Islet of Langerhans (tissue), 1 donor: ENCODE results near the gene ALB.

Experiments
- FAIRE-seq: peaks from one replicate; lab custom pipeline; 2011; peaks lifted over from hg19 to GRCh38; lab: Jason Lieb, UNC

Gene ALB

DNA sequence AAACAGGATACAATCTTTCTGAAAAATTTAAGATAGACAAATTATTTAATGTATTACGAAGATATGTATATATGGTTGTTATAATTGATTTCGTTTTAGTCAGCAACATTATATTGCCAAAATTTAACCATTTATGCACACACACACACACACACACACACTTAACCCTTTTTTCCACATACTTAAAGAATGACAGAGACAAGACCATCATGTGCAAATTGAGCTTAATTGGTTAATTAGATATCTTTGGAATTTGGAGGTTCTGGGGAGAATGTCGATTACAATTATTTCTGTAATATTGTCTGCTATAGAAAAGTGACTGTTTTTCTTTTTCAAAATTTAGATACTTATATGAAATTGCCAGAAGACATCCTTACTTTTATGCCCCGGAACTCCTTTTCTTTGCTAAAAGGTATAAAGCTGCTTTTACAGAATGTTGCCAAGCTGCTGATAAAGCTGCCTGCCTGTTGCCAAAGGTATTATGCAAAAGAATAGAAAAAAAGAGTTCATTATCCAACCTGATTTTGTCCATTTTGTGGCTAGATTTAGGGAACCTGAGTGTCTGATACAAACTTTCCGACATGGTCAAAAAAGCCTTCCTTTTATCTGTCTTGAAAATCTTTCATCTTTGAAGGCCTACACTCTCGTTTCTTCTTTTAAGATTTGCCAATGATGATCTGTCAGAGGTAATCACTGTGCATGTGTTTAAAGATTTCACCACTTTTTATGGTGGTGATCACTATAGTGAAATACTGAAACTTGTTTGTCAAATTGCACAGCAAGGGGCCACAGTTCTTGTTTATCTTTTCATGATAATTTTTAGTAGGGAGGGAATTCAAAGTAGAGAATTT is 5.2 kb downstream of the ALB start:
- no peak for FAIRE-seq

DNA sequence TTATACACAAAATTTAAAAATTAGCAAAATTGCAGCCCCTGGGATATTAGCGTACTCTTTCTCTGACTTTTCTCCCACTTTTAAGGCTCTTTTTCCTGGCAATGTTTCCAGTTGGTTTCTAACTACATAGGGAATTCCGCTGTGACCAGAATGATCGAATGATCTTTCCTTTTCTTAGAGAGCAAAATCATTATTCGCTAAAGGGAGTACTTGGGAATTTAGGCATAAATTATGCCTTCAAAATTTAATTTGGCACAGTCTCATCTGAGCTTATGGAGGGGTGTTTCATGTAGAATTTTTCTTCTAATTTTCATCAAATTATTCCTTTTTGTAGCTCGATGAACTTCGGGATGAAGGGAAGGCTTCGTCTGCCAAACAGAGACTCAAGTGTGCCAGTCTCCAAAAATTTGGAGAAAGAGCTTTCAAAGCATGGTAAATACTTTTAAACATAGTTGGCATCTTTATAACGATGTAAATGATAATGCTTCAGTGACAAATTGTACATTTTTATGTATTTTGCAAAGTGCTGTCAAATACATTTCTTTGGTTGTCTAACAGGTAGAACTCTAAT is 6.0 kb downstream of the ALB start:
- FAIRE-seq = no peak

DNA sequence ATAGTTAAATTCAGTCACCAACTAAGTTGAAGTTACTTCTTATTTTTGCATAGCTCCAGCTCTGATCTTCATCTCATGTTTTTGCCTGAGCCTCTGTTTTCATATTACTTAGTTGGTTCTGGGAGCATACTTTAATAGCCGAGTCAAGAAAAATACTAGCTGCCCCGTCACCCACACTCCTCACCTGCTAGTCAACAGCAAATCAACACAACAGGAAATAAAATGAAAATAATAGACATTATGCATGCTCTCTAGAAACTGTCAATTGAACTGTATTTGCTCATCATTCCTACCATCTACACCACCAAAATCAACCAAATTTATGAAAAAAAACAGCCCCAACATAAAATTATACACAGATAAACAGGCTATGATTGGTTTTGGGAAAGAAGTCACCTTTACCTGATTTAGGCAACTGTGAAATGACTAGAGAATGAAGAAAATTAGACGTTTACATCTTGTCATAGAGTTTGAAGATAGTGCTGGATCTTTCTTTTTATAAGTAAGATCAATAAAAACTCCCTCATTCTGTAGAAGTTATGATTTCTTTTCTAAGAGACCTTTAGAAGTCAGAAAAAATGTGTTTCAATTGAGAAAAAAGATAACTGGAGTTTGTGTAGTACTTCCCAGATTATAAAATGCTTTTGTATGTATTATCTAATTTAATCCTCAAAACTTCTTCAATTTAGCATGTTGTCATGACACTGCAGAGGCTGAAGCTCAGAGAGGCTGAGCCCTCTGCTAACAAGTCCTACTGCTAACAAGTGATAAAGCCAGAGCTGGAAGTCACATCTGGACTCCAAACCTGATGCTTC is 7.0 kb downstream of the ALB start:
- no peak for FAIRE-seq

DNA sequence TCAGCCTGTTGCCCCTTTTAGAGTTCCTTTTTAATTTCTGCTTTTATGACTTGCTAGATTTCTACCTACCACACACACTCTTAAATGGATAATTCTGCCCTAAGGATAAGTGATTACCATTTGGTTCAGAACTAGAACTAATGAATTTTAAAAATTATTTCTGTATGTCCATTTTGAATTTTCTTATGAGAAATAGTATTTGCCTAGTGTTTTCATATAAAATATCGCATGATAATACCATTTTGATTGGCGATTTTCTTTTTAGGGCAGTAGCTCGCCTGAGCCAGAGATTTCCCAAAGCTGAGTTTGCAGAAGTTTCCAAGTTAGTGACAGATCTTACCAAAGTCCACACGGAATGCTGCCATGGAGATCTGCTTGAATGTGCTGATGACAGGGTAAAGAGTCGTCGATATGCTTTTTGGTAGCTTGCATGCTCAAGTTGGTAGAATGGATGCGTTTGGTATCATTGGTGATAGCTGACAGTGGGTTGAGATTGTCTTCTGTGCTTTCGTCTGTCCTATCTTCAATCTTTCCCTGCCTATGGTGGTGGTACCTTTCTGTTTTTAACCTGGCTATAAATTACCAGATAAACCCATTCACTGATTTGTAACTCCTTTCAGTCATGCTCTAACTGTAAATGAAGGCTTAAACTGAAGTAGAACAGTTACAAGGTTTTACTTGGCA is 7.8 kb downstream of the ALB start:
- no peak for FAIRE-seq

DNA sequence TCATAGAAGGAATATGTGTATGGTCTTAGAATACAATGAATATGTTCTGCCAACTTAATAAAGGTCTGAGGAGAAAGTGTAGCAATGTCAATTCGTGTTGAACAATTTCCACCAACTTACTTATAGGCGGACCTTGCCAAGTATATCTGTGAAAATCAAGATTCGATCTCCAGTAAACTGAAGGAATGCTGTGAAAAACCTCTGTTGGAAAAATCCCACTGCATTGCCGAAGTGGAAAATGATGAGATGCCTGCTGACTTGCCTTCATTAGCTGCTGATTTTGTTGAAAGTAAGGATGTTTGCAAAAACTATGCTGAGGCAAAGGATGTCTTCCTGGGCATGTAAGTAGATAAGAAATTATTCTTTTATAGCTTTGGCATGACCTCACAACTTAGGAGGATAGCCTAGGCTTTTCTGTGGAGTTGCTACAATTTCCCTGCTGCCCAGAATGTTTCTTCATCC is 9.2 kb downstream of the ALB start:
- no peak for FAIRE-seq

DNA sequence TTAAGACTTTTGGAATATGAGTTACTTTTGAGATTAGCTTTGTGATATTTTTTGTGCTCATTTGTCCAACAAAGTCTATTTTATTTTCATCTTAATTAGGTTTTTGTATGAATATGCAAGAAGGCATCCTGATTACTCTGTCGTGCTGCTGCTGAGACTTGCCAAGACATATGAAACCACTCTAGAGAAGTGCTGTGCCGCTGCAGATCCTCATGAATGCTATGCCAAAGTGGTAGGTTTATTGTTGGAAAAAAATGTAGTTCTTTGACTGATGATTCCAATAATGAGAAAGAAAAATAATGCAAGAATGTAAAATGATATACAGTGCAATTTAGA is 10.8 kb downstream of the ALB start:
- no peak for FAIRE-seq

DNA sequence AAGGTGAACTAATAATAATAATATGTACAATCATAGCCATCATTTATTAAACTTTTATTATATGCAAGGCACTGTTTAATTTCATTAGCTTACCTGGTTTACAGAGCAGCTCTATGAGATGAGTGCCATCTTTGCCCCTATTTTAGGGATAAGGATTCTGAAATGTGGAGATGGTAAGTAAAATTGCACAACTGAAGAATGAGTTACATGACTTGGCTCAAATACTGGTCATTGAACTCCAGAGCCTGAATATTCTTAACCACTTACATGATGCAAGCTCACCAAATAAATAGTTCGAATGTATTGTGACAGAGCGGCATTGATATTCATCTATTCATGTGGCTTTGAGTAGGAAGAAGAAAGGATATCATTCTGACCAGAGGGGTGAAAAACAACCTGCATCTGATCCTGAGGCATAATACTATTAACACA is 11.7 kb downstream of the ALB start:
- FAIRE-seq = no peak

DNA sequence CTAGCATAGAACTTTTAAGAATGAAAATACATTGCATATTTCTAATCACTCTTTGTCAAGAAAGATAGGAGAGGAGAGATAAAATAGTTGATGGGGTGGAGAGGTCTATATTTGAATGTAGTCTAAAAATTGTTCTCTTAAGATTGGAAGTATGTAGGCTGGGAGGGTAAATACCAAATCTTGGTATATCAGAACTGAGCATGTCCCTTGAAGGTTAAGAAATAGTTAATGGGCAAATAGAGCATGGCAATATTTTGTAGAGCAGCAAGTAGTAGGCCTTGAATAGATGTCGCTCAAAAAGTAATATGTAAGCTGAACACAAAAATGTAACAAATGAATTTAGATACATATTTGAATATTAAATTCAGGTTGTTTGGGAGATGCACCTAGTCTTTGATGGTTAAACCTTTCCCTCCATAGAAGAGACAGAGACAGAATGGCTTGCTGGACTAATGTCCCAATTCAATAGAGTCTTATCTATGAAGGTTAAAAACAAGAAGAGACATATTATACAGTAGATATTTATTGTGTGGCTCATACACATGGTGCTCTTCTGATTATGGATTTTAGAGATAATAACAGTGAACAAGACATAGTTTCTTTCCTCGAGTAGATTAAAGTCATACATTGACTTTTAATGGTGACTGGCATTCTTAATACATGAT is 12.5 kb downstream of the ALB start:
- no peak for FAIRE-seq

DNA sequence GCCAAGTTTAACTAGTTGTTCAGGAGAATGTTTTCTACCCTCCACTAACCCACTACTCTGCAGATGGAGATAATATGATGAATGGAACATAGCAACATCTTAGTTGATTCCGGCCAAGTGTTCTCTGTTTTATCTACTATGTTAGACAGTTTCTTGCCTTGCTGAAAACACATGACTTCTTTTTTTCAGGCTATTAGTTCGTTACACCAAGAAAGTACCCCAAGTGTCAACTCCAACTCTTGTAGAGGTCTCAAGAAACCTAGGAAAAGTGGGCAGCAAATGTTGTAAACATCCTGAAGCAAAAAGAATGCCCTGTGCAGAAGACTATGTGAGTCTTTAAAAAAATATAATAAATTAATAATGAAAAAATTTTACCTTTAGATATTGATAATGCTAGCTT is 13.3 kb downstream of the ALB start:
- FAIRE-seq = no peak

DNA sequence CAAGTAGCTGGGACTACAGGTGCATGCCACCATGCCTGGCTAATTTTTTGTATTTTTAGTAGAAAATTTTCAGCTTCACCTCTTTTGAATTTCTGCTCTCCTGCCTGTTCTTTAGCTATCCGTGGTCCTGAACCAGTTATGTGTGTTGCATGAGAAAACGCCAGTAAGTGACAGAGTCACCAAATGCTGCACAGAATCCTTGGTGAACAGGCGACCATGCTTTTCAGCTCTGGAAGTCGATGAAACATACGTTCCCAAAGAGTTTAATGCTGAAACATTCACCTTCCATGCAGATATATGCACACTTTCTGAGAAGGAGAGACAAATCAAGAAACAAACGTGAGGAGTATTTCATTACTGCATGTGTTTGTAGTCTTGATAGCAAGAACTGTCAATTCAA is 13.9 kb downstream of the ALB start:
- FAIRE-seq = no peak

DNA sequence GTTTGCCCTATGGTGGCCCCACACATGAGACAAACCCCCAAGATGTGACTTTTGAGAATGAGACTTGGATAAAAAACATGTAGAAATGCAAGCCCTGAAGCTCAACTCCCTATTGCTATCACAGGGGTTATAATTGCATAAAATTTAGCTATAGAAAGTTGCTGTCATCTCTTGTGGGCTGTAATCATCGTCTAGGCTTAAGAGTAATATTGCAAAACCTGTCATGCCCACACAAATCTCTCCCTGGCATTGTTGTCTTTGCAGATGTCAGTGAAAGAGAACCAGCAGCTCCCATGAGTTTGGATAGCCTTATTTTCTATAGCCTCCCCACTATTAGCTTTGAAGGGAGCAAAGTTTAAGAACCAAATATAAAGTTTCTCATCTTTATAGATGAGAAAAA is 14.6 kb downstream of the ALB start:
- no peak for FAIRE-seq

DNA sequence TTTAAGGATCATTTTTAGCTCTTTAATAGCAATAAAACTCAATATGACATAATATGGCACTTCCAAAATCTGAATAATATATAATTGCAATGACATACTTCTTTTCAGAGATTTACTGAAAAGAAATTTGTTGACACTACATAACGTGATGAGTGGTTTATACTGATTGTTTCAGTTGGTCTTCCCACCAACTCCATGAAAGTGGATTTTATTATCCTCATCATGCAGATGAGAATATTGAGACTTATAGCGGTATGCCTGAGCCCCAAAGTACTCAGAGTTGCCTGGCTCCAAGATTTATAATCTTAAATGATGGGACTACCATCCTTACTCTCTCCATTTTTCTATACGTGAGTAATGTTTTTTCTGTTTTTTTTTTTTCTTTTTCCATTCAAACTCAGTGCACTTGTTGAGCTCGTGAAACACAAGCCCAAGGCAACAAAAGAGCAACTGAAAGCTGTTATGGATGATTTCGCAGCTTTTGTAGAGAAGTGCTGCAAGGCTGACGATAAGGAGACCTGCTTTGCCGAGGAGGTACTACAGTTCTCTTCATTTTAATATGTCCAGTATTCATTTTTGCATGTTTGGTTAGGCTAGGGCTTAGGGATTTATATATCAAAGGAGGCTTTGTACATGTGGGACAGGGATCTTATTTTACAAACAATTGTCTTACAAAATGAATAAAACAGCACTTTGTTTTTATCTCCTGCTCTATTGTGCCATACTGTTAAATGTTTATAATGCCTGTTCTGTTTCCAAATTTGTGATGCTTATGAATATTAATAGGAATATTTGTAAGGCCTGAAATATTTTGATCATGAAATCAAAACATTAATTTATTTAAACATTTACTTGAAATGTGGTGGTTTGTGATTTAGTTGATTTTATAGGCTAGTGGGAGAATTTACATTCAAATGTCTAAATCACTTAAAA is 15.3 kb downstream of the ALB start:
- FAIRE-seq = no peak

DNA sequence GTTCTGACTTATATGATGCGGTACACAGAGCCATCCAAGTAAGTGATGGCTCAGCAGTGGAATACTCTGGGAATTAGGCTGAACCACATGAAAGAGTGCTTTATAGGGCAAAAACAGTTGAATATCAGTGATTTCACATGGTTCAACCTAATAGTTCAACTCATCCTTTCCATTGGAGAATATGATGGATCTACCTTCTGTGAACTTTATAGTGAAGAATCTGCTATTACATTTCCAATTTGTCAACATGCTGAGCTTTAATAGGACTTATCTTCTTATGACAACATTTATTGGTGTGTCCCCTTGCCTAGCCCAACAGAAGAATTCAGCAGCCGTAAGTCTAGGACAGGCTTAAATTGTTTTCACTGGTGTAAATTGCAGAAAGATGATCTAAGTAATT is 16.5 kb downstream of the ALB start:
- no peak for FAIRE-seq

DNA sequence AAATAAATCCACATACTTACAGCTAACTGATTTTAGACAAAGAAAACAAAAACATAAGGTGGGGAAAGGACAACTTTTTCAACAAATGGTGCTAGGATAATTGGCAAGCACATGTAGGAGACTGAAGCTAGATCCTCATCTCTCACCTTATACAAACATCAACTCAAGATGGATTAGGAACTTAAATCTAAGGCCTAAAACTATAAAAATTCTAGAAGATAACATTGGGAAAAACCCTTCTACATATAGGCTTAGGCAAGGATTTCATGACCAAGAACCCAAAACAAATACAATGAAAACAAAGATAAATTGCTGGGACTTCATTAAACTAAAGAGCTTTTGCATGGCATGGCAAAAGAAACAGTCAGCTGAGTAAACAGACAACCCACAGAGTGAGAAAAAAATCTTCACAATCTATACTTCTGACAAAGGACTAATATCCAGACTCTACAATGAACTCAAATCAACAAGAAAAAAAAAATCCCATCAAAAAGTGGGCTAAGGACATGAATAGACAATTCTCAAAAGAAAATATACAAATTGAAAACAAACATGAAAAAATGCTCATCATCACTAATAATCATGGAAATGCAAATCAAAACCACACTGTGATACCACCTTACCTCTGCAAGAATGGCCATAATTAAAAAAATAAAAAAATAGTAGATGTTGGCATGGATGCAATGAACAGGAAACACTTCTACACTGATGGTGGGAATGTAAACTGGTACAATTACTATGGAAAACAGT is 17.8 kb downstream of the ALB start:
- no peak for FAIRE-seq

DNA sequence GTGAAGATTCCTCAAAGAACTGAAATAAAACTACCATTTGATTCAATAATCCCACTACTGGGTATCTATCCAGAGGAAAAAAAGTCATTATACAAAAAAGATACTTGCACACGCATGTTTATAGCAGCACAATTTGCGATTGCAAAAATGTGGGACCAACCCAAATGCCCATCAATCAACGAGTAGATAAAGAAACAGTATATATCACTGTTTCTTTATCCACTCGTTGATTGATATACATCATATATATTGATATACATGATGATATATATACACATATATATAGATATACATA is 18.3 kb downstream of the ALB start:
- FAIRE-seq = no peak

DNA sequence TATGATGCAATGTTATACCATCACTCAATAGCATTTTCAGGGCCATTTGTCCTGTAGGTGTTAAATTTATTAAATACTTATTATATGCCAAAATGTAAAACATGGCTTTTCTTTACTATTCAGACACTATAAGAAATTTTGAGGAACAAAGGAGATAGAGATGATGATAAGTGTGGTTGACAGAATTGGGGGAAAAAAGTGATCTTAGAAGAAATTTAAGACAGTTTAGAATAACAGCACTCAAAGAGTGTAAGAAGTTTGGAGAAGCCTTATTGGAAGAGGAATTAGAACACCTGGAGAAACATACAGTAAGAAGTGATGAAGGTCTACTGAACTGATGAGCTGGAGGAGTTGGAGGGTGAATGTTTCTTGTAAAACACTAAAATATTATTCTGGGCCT is 19.1 kb downstream of the ALB start:
- FAIRE-seq = no peak

DNA sequence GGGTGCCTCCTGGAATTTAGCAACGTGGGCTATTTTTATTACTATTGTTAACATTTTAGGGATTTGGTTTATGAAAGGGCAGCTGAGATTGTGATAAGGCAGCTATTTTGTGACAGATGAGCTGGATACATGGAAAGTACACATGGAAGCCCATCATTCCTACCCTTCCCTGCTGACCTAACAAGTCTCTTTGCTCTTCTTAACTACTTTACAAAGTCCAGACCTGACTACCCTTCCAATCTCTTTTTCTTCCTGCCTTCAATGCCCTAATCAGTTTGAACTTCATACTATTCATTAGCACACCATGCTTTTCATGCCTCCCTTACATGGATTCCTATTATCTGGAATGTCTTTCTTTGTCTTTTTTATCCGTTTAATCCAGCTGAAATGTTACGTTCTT is 22.6 kb downstream of the ALB start:
- FAIRE-seq = no peak

DNA sequence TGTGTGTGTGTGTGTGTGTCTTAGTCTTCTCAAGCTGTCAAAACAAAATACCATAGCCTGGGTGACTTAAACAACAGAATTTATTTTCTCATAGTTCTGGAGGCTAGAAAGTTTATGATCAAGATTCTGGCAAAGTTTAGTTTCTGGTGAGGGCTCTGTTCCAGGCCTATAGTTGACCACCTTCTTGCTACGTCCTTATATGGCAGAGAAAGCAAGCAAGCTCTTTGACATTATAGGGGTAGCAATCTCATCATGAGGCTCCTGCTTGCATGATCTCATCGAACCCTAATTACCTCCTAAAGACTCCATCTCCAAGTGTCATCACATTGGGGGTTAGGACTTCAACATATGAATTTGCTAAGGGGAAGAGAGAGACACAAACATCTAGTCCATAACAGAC is 25.0 kb downstream of the ALB start:
- no peak for FAIRE-seq

DNA sequence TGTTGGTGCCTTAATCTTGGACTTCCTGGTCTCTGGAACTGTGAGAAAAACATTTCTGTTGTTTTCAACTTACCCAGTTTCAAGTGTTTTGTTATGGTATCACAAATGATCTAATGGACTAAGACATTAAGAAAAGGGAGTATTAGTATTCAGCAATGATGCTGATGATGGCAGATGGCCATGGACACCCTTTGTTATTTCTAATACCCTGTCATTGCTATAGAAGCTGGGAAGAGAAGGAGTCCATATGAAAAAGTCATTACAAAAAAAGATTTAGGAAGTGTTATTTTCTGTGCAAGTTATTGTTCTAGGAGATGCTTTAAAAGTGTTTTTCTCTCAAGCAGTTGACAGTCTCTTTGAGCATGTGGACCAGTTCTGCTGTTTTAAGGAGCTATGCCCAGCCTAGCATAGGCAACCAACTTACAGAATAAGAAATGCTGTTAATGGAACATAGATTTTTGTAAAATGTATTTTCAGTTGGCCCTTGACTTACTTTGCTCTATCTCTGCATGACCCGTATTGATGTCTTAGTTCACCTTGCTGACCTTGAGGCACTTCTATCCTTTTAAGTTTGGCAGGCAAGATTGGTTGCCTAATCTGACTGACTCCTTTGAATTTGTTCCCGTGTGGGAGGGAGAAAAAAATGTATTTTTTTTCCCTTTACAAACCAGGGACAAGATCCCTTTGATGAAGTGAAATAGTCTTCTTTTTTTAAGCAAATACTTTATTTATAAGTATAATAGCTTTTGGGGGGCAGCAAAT is 25.9 kb downstream of the ALB start:
- no peak for FAIRE-seq

DNA sequence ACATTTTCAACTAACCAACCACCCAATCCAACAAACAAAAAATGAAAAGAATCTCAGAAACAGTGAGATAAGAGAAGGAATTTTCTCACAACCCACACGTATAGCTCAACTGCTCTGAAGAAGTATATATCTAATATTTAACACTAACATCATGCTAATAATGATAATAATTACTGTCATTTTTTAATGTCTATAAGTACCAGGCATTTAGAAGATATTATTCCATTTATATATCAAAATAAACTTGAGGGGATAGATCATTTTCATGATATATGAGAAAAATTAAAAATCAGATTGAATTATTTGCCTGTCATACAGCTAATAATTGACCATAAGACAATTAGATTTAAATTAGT is 27.7 kb downstream of the ALB start:
- no peak for FAIRE-seq
